Spinal cord (tissue), 10 donors: ENCODE measurements around the gene ARHGEF17. TPM values are rescaled to one million over a fixed set of nuclear protein-coding genes. Genes with fewer than 3 reads are reported as not detected.

Experiments used
- DNase-seq, 6 donors: peaks; one replicate each; pipeline versions ENCODE4 v3.0.0 to v3.0.0-alpha.2; 2013 to 2015; ENCODE audit warnings: low spot score in 6 of 6, low read depth in 4 of 6
- H3K27ac ChIP-seq: one replicate; pipeline ENCODE4 v1.5.1; 2013; ENCODE audit warnings: low read depth, low read length, control low read depth
- H3K27me3 ChIP-seq: one replicate; pipeline ENCODE4 v1.6.1; 2013; ENCODE audit warnings: low read length; ENCODE audit not compliant: control insufficient read depth, insufficient read depth
- H3K36me3 ChIP-seq: one replicate; pipeline ENCODE4 v1.6.1; 2013; ENCODE audit warnings: low read length; ENCODE audit not compliant: control insufficient read depth, insufficient read depth
- H3K4me1 ChIP-seq: one replicate; pipeline ENCODE4 v1.6.1; 2013; ENCODE audit warnings: low read length; ENCODE audit not compliant: control insufficient read depth, insufficient read depth
- H3K4me3 ChIP-seq: one replicate; pipeline ENCODE4 v1.5.1; 2013; ENCODE audit warnings: low read depth, low read length, control low read depth
- H3K9me3 ChIP-seq: one replicate; pipeline ENCODE4 v1.6.1; 2013; ENCODE audit warnings: low read length; ENCODE audit not compliant: control insufficient read depth, insufficient read depth
- WGBS: methylation state at CpG from one replicate; pipeline ENCODE4 v1.1.5; 2013; ENCODE audit warnings: missing lambda C conversion rate; ENCODE audit not compliant: insufficient coverage; 5-methylcytosine and 5-hydroxymethylcytosine counted together
- polyA plus RNA-seq, 2 donors: library from polyadenylated mRNA; unstranded; fragments of 120-200 nt; gene quantifications; one replicate each; pipeline ENCODE4 v1.2.1, GENCODE V29; 2013; ENCODE audit not compliant: insufficient read length in 2 of 2
- total RNA-seq, 2 donors: library from RNA; depleted of rRNA in 1 of 2; stranded (reverse); fragments of 120-200 nt in 1 of 2; fragments of >200 nt in 1 of 2; gene quantifications; one replicate each; pipeline versions ENCODE4 v1.2.3 to v1.2.4, GENCODE V29; 2013 to 2014
- donor health status: healthy.

Gene ARHGEF17
- total and polyA plus RNA-seq, 4 donors = 37.3 to 105 (median 67.5) TPM

GRCh38 chr11:73310661-73311393, 2.8 kb downstream of the ARHGEF17 start:
- Histone ChIP-seq H3K9me3 (no peaks in the 10 kb centered on the region), H3K27ac (peak overlapping the region; percentile 92), H3K36me3 (peaks cover 28% of the 10 kb centered on the region), H3K4me1 (peaks cover 86% of the 10 kb centered on the region), H3K4me3 (peak overlapping the region; percentile 38), H3K27me3 (no peaks in the 10 kb centered on the region)
- DNase-seq = no peak
- 84% methylated on average over 22 of the region's 22 CpGs for WGBS

- H3K9me3 ChIP-seq = no peaks in the 10 kb centered on the region
- H3K27me3 ChIP-seq = no peaks in the 10 kb centered on the region
- WGBS = 71% methylated on average over 18 of the region's 18 CpGs
- no peak for DNase-seq
- peaks cover 28% of the 10 kb centered on the region for H3K36me3 ChIP-seq
- peak overlapping the region; percentile 38 for H3K4me3 ChIP-seq
- H3K4me1 ChIP-seq = peaks cover 89% of the 10 kb centered on the region
- H3K27ac ChIP-seq = peak overlapping the region; percentile 92
These were observed 3.4 kb downstream of the ARHGEF17 start for GRCh38 chr11:73311394-73311869.

- DNase-seq = no peak
- H3K9me3 ChIP-seq = no peaks in the 10 kb centered on the region
- H3K27ac ChIP-seq = peak overlapping the region; percentile 92
- peaks cover 28% of the 10 kb centered on the region for H3K36me3 ChIP-seq
- H3K4me1 ChIP-seq = peaks cover 91% of the 10 kb centered on the region
- WGBS = 36% methylated on average over 2 of the region's 2 CpGs
- no peaks in the 10 kb centered on the region for H3K27me3 ChIP-seq
- H3K4me3 ChIP-seq = peak overlapping the region; percentile 38
These were observed 4.0 kb downstream of the ARHGEF17 start for GRCh38 chr11:73312036-73312435.

- peaks cover 94% of the 10 kb centered on the region for H3K4me1 ChIP-seq
- DNase-seq = peak in 1 of 6 donors; percentile 54
- H3K4me3 ChIP-seq = peak overlapping the region; percentile 38
- H3K9me3 ChIP-seq = no peaks in the 10 kb centered on the region
- peak overlapping the region; percentile 92 for H3K27ac ChIP-seq
- no peaks in the 10 kb centered on the region for H3K27me3 ChIP-seq
- peaks cover 28% of the 10 kb centered on the region for H3K36me3 ChIP-seq
- 42% methylated on average over 2 of the region's 6 CpGs for WGBS
These were observed 4.8 kb downstream of the ARHGEF17 start for GRCh38 chr11:73312851-73313327.

- Histone ChIP-seq H3K4me1 (peaks cover 97% of the 10 kb centered on the region), H3K36me3 (peaks cover 28% of the 10 kb centered on the region), H3K4me3 (peak overlapping the region; percentile 38), H3K9me3 (no peaks in the 10 kb centered on the region), H3K27me3 (no peaks in the 10 kb centered on the region), H3K27ac (peak overlapping the region; percentile 92)
- DNase-seq = no peak
- WGBS = 30% methylated on average over 1 of the region's 1 CpG
These were observed 5.6 kb downstream of the ARHGEF17 start for GRCh38 chr11:73313652-73314051.

GRCh38 chr11:73314117-73314961, 6.3 kb downstream of the ARHGEF17 start:
- Histone ChIP-seq H3K36me3 (peaks cover 30% of the 10 kb centered on the region), H3K27me3 (no peaks in the 10 kb centered on the region), H3K27ac (peak overlapping the region; percentile 92), H3K9me3 (no peaks in the 10 kb centered on the region), H3K4me3 (peak overlapping the region; percentile 12), H3K4me1 (peaks cover 97% of the 10 kb centered on the region)
- DNase-seq = peak in 1 of 6 donors; percentile 55
- 49% methylated on average over 11 of the region's 11 CpGs for WGBS

- peak overlapping the region; percentile 92 for H3K27ac ChIP-seq
- H3K9me3 ChIP-seq = no peaks in the 10 kb centered on the region
- WGBS = 38% methylated on average over 2 of the region's 9 CpGs
- H3K36me3 ChIP-seq = peaks cover 24% of the 10 kb centered on the region
- H3K27me3 ChIP-seq = no peaks in the 10 kb centered on the region
- DNase-seq = peak in 1 of 6 donors; percentile 60
- H3K4me3 ChIP-seq = no peak overlapping the region
- peaks cover 97% of the 10 kb centered on the region for H3K4me1 ChIP-seq
These were observed 7.4 kb downstream of the ARHGEF17 start for GRCh38 chr11:73315293-73316020.

GRCh38 chr11:73316422-73316821, 8.3 kb downstream of the ARHGEF17 start:
- H3K9me3 ChIP-seq = no peaks in the 10 kb centered on the region
- H3K27ac ChIP-seq = peak overlapping the region; percentile 92
- no peak overlapping the region for H3K4me3 ChIP-seq
- DNase-seq = no peak
- H3K36me3 ChIP-seq = peaks cover 15% of the 10 kb centered on the region
- no peaks in the 10 kb centered on the region for H3K27me3 ChIP-seq
- WGBS = 64% methylated on average over 1 of the region's 1 CpG
- H3K4me1 ChIP-seq = peaks cover 97% of the 10 kb centered on the region

- peak in 5 of 6 donors; percentile 68 to 96 (median 79) for DNase-seq
These were observed 9.3 kb downstream of the ARHGEF17 start for GRCh38 chr11:73317373-73317772.

More at GRCh38 chr11:73317373-73317772, 9.3 kb downstream of the ARHGEF17 start:
- peaks cover 98% of the 10 kb centered on the region for H3K4me1 ChIP-seq
- H3K36me3 ChIP-seq = peaks cover 12% of the 10 kb centered on the region
- WGBS = 40% methylated on average over 3 of the region's 4 CpGs
- H3K9me3 ChIP-seq = no peaks in the 10 kb centered on the region
- no peaks in the 10 kb centered on the region for H3K27me3 ChIP-seq
- H3K27ac ChIP-seq = peak overlapping the region; percentile 92
- H3K4me3 ChIP-seq = no peak overlapping the region
